HEK293T (cell line): ENCODE data around the gene EFCAB11.

Source experiments
- BHLHE40 ChIP-seq: fragments of 450-650 bp; IDR thresholded peaks from 2 replicates; pipeline ENCODE4 v1.6.1; 2016; ENCODE audit warnings: mild to moderate bottlenecking, moderate library complexity, borderline replicate concordance
- CTBP1 ChIP-seq: fragments of 450-650 bp; IDR thresholded peaks from 2 replicates; pipeline ENCODE4 v1.6.1; 2016; ENCODE audit warnings: borderline replicate concordance
- ELF4 ChIP-seq: fragments of 450-650 bp; IDR thresholded peaks from 2 replicates; pipeline ENCODE4 v1.6.1; 2017; ENCODE audit warnings: antibody characterized with exemption
- SP1 ChIP-seq: fragments of 450-650 bp; IDR thresholded peaks from 2 replicates; pipeline ENCODE4 v1.6.1; 2017
- ZNF384 ChIP-seq: fragments of 450-650 bp; IDR thresholded peaks from 2 replicates; pipeline ENCODE4 v1.6.1; 2016

GRCh38 chr14:89892953-89893352 is 61.6 kb downstream of the EFCAB11 start:
- TF ChIP-seq ZNF384 (no peak), ELF4 (no peak), BHLHE40 (no peak), CTBP1 (no peak), SP1 (no peak)
